Stimulated activated CD8-positive, alpha-beta memory T cell treated with anti-CD3 and anti-CD28 coated beads, Interleukin-12 subunit alpha, Interleukin-12 subunit beta, amount 100 ng/mL, for 24 hours (primary cell): Measurements from ENCODE around the gene ASGR2.
"Not testable (repeated sequence)": the region's sequence is repeated elsewhere in the genome, so short reads cannot be mapped to it uniquely, and the experiment has no call there.

Experiments used
- DNase-seq: peaks from one replicate; pipeline ENCODE4 v3.0.0-alpha.2; 2020; ENCODE audit errors: extremely low read depth

ASGR2 gene

GRCh38 chr17:7124923-7125322, 10.3 kb upstream of the ASGR2 start:
- DNase-seq, result no peak

GRCh38 chr17:7123844-7124243, 9.2 kb upstream of the ASGR2 start:
- DNase-seq, result no peak

- no peak for DNase-seq
Measured at GRCh38 chr17:7122381-7122780, 7.8 kb upstream of the ASGR2 start.

- not testable (repeated sequence) for DNase-seq
Measured at GRCh38 chr17:7120635-7121034, 6.0 kb upstream of the ASGR2 start.

- DNase-seq, result no peak
Measured at GRCh38 chr17:7120123-7120522, 5.5 kb upstream of the ASGR2 start.

GRCh38 chr17:7119314-7119713, 4.7 kb upstream of the ASGR2 start:
- DNase-seq, result no peak

GRCh38 chr17:7114875-7115614, 423 bp upstream of the ASGR2 start:
- DNase-seq, result no peak

- DNase-seq, result no peak
Measured at GRCh38 chr17:7113273-7114071, 1.1 kb downstream of the ASGR2 start.

GRCh38 chr17:7112510-7113108, 2.0 kb downstream of the ASGR2 start:
- no peak for DNase-seq

- DNase-seq, result no peak
Measured at GRCh38 chr17:7111784-7112509, 2.7 kb downstream of the ASGR2 start.

- DNase-seq, result no peak
Measured at GRCh38 chr17:7110617-7111306, 3.9 kb downstream of the ASGR2 start.

GRCh38 chr17:7109461-7110322, 4.9 kb downstream of the ASGR2 start:
- DNase-seq, result no peak

- DNase-seq, result no peak
Measured at GRCh38 chr17:7108981-7109380, 5.6 kb downstream of the ASGR2 start.

GRCh38 chr17:7108560-7108925, 6.1 kb downstream of the ASGR2 start:
- DNase-seq, result no peak

GRCh38 chr17:7107795-7108559, 6.6 kb downstream of the ASGR2 start:
- no peak for DNase-seq

GRCh38 chr17:7107012-7107754, 7.4 kb downstream of the ASGR2 start:
- DNase-seq, result no peak

- no peak for DNase-seq
Measured at GRCh38 chr17:7102421-7102820, 12.2 kb downstream of the ASGR2 start.

- no peak for DNase-seq
Measured at GRCh38 chr17:7101531-7101930, 13.1 kb downstream of the ASGR2 start.
